Measurements from ENCODE around the gene SEC23B. TPM values are rescaled to one million over a fixed set of nuclear protein-coding genes. Genes with fewer than 3 reads are reported as not detected.

SEC23B gene
- total and polyA plus RNA-seq, 2 of the 13 experiments (the other 11 are each of a cell fraction or from before 2014, with no cell fraction given), result 114 to 120 TPM

- TF ChIP-seq, protein P1, sequence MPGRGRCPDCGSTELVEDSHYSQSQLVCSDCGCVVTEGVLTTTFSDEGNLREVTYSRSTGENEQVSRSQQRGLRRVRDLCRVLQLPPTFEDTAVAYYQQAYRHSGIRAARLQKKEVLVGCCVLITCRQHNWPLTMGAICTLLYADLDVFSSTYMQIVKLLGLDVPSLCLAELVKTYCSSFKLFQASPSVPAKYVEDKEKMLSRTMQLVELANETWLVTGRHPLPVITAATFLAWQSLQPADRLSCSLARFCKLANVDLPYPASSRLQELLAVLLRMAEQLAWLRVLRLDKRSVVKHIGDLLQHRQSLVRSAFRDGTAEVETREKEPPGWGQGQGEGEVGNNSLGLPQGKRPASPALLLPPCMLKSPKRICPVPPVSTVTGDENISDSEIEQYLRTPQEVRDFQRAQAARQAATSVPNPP (CRISPR knock-in tag; IDR thresholded peaks at IDR 0.05), result peak; percentile 93; the same call in 1 of the 2 replicates
- peak; percentile 90 to 95 for TF ChIP-seq POLR2A (IDR thresholded peaks at IDR 0.05; ENCODE audit: insufficient read depth in 1 of 2, low read depth in 2 of 2, low read length in 2 of 2)
- TF ChIP-seq ZNF747 (CRISPR knock-in tag; IDR thresholded peaks at IDR 0.05; ENCODE audit: borderline replicate concordance), result no peak; the same call in none of the 2 replicates
- TF ChIP-seq, protein P2, sequence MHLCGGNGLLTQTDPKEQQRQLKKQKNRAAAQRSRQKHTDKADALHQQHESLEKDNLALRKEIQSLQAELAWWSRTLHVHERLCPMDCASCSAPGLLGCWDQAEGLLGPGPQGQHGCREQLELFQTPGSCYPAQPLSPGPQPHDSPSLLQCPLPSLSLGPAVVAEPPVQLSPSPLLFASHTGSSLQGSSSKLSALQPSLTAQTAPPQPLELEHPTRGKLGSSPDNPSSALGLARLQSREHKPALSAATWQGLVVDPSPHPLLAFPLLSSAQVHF (CRISPR knock-in tag; IDR thresholded peaks at IDR 0.05), result peak; percentile 80
- TF ChIP-seq ATF7 (IDR thresholded peaks at IDR 0.05), result peak; percentile 95
- peak; percentile 98 for TF ChIP-seq ATF7 (CRISPR knock-in tag; IDR thresholded peaks at IDR 0.05)
- peak; percentile 26 for TF ChIP-seq STAG1 (CRISPR knock-in tag; IDR thresholded peaks at IDR 0.05)
- TF ChIP-seq, protein P3, sequence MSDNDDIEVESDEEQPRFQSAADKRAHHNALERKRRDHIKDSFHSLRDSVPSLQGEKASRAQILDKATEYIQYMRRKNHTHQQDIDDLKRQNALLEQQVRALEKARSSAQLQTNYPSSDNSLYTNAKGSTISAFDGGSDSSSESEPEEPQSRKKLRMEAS (IDR thresholded peaks at IDR 0.05), result peak; percentile 77
- TF ChIP-seq, protein P4, sequence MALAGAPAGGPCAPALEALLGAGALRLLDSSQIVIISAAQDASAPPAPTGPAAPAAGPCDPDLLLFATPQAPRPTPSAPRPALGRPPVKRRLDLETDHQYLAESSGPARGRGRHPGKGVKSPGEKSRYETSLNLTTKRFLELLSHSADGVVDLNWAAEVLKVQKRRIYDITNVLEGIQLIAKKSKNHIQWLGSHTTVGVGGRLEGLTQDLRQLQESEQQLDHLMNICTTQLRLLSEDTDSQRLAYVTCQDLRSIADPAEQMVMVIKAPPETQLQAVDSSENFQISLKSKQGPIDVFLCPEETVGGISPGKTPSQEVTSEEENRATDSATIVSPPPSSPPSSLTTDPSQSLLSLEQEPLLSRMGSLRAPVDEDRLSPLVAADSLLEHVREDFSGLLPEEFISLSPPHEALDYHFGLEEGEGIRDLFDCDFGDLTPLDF (CRISPR knock-in tag; IDR thresholded peaks at IDR 0.05), result peak; percentile 81
- peak; percentile 98 for TF ChIP-seq ZSCAN20 (CRISPR knock-in tag; IDR thresholded peaks at IDR 0.05; ENCODE audit: borderline replicate concordance)
- peak; percentile 77; the same call in 1 of the 2 replicates for TF ChIP-seq ZNF670 (CRISPR knock-in tag; IDR thresholded peaks at IDR 0.05; ENCODE audit: borderline replicate concordance)
- peak; percentile 13; the same call in 1 of the 2 replicates for TF ChIP-seq KLF13 (CRISPR knock-in tag; IDR thresholded peaks at IDR 0.05)
- 0 out of 2 replicates have a peak, but pooled peaks have one; percentile 11 for TF ChIP-seq SIX4 (CRISPR knock-in tag; IDR thresholded peaks at IDR 0.05)
- TF ChIP-seq FOXK1 (CRISPR knock-in tag; IDR thresholded peaks at IDR 0.05; ENCODE audit: borderline replicate concordance, low read depth), result peak; percentile 85; the same call in 1 of the 2 replicates
- TF ChIP-seq ZNF121 (CRISPR knock-in tag; IDR thresholded peaks at IDR 0.05), result no peak
- no peak; the same call in none of the 2 replicates for TF ChIP-seq PBX2 (CRISPR knock-in tag; IDR thresholded peaks at IDR 0.05)
- TF ChIP-seq REPIN1 (CRISPR knock-in tag; IDR thresholded peaks at IDR 0.05; ENCODE audit: borderline replicate concordance, low read depth), result peak; percentile 98
- TF ChIP-seq CAMTA2 (CRISPR knock-in tag; IDR thresholded peaks at IDR 0.05; ENCODE audit: borderline replicate concordance), result 0 out of 2 replicates have a peak, but pooled peaks have one; percentile 78
- peak; percentile 98 for TF ChIP-seq ELF4 (CRISPR knock-in tag; IDR thresholded peaks at IDR 0.05; ENCODE audit: borderline replicate concordance)
- peak; percentile 16; the same call in 1 of the 2 replicates for TF ChIP-seq MED13 (CRISPR knock-in tag; IDR thresholded peaks at IDR 0.05)
- peak; percentile 89 for TF ChIP-seq SP5 (CRISPR knock-in tag; IDR thresholded peaks at IDR 0.05; ENCODE audit: borderline replicate concordance, low read depth)
Measured at GRCh38 chr20:18507218-18508191, at the start of gene SEC23B (continued).
